GM19023 (cell line): ENCODE results near the gene PRMT2.

Experiments used
- ATAC-seq: cut with Tn5 transposase; IDR thresholded peaks from one replicate; pipeline ENCODE4 v1.9.1; 2021; ENCODE audit warnings: mild to moderate bottlenecking, moderate library complexity; ENCODE audit not compliant: unreplicated experiment

The PRMT2 gene

GRCh38 chr21:46641656-46642055 lies 6.2 kb downstream of the PRMT2 start:
- no peak for ATAC-seq

GRCh38 chr21:46643379-46644177 lies 8.1 kb downstream of the PRMT2 start:
- no peak for ATAC-seq

GRCh38 chr21:46645840-46646239 lies 10.4 kb downstream of the PRMT2 start:
- no peak for ATAC-seq

GRCh38 chr21:46646541-46647154 lies 11.2 kb downstream of the PRMT2 start:
- no peak for ATAC-seq

- ATAC-seq = no peak
Observed at GRCh38 chr21:46648539-46648938, 13.1 kb downstream of the PRMT2 start.

GRCh38 chr21:46649356-46649755 lies 13.9 kb downstream of the PRMT2 start:
- no peak for ATAC-seq

GRCh38 chr21:46650476-46651098 lies 15.1 kb downstream of the PRMT2 start:
- no peak for ATAC-seq

- no peak for ATAC-seq
Observed at GRCh38 chr21:46651121-46651520, 15.6 kb downstream of the PRMT2 start.

GRCh38 chr21:46655230-46655629 lies 19.8 kb downstream of the PRMT2 start:
- ATAC-seq = no peak

- ATAC-seq = no peak
Observed at GRCh38 chr21:46656820-46657219, 21.3 kb downstream of the PRMT2 start.

- ATAC-seq = no peak
Observed at GRCh38 chr21:46660505-46660904, 25.0 kb downstream of the PRMT2 start.

- ATAC-seq = no peak
Observed at GRCh38 chr21:46661211-46661625, 25.7 kb downstream of the PRMT2 start.

- ATAC-seq = no peak
Observed at GRCh38 chr21:46661642-46662366, 26.3 kb downstream of the PRMT2 start.

GRCh38 chr21:46662367-46662654 lies 26.8 kb downstream of the PRMT2 start:
- ATAC-seq = no peak

- no peak for ATAC-seq
Observed at GRCh38 chr21:46662765-46663500, 27.5 kb downstream of the PRMT2 start.

GRCh38 chr21:46663754-46664153 lies 28.3 kb downstream of the PRMT2 start:
- ATAC-seq = no peak

GRCh38 chr21:46664316-46664995 lies 29.0 kb downstream of the PRMT2 start:
- no peak for ATAC-seq

- ATAC-seq = no peak
Observed at GRCh38 chr21:46665566-46665965, 30.1 kb downstream of the PRMT2 start.

- no peak for ATAC-seq
Observed at GRCh38 chr21:46666941-46667740, 31.7 kb downstream of the PRMT2 start.
